Ammon's horn (tissue), 1 donor: Measurements from ENCODE around the gene ANO4.
"Not testable (repeated sequence)": the region's sequence is repeated elsewhere in the genome, so short reads cannot be mapped to it uniquely, and the experiment has no call there.

Source experiments
- DNase-seq: peaks from one replicate; pipeline ENCODE4 v3.0.0-alpha.2; 2016; ENCODE audit warnings: low spot score

ANO4 gene

DNA sequence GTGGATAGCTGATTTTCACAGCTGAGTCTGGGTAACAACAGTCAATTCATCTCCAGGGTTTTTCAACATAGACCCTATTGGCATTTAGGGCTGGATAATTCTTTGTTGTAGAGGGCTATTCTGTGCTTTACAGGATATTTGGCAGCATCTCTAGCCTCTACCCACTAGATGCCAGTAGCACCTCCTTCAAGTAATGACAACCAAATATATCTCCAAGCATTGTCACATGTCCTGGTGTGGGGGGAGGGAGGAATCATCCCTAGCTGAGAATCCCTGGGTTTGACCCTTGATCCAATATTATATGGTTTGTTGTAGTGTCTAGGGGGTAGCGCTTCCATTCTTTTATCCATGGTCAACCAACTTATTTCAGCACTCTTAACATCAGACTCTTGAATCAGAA is 157.2 kb downstream of the ANO4 start:
- no peak for DNase-seq

DNA sequence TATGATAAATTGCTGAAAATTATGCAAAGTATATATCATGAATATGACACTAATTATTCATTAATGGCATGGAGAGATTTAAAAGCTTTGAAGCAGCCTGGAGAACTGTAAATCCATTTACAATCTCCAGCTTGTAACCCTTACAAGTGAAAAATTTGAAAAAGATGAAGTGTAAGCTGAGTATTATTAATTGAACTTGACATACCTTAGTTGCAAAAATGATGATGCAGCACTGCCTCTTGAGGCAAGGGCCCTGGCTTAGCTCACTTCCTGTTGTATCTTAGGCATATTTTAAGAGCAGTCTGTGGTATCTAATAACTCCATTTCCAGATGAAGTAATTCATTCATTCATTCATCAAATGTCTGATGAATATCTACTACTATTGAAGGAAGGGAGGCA is 158.6 kb downstream of the ANO4 start:
- no peak for DNase-seq

DNA sequence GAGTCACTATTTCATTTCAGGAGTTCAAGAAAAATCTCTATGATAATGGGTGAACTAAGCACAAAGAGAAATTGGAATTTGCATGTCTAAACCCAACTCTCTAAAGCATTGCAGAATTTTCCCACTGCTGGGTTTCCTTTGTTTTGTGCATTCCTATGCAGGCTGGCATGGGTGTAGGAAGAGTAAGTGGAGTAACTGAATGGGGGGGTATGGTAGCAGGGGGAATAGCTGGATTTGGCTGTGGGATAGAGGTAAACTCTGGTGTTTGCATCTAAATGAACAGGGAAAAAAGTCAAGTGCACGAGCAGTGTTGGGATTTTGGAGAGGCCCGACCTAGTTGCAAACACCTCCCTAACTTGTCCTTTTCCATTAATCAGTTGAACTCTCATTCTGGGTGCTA is 159.1 kb downstream of the ANO4 start:
- no peak for DNase-seq

- no peak for DNase-seq
These were observed 159.5 kb downstream of the ANO4 start for GRCh38 chr12:100954118-100954517.

DNA sequence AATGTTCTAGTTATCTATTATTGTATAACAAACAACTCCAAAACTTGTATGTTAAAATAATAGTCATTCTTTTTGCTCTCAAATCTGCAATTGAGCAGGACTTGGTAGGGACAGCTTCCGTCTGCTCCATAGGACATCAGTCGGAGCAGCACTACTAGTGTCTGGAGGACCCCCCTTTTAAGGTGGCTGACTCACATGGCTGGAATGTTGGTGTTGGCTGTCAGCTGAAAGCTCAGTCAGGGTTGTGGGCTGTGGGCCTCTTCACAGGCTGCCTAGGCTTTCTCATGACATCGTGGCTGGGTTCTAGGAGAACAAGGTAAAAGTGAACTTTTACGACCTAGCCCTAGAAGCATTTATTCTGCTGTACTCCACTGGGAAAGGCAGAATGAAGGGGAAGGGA is 160.6 kb downstream of the ANO4 start:
- DNase-seq = no peak

DNA sequence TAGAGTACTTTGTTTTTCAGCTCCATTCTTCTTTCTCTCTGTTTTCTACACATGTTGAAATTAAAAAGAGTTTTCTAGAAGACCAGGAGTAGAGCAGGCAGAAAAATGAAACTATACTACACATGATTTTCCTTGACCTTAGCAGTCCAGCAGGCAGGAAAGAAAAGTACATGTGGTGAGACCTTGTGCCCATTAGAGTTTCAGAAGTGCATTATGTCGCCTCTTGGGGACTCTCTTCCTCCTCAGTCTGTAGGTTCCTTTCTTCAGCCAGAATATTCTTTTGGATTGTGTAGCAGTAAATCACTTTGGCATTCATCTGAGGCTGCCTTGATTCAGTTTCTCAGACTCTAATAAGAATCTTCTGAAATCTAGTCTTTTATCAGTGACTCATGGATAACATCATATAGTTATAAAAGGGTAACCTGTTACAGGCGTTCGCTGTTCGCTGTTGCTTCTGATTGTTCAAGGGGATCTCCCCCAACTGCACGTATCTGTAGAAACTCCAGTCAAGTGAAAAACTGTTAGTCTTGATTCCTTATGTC is 161.8 kb downstream of the ANO4 start:
- no peak for DNase-seq

DNA sequence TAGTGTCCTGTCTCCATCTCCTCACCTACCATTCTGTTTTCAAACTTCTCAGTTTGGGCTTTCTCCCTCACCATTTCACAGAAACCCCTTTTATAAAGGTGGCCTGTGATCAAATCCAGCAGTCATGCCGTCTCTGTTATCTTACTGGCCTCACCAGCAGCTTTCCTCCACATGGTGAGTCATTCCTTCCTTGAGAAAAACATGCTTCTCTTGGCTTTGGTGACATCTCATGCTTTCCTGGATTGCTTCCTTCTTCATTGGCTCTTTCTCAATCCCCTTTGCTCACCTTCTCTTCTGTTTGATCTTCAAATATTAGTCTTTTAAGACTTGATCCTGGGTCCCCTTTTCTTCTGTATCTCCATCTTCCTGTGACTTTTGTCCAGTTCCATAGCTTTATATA is 164.9 kb downstream of the ANO4 start:
- DNase-seq = no peak

DNA sequence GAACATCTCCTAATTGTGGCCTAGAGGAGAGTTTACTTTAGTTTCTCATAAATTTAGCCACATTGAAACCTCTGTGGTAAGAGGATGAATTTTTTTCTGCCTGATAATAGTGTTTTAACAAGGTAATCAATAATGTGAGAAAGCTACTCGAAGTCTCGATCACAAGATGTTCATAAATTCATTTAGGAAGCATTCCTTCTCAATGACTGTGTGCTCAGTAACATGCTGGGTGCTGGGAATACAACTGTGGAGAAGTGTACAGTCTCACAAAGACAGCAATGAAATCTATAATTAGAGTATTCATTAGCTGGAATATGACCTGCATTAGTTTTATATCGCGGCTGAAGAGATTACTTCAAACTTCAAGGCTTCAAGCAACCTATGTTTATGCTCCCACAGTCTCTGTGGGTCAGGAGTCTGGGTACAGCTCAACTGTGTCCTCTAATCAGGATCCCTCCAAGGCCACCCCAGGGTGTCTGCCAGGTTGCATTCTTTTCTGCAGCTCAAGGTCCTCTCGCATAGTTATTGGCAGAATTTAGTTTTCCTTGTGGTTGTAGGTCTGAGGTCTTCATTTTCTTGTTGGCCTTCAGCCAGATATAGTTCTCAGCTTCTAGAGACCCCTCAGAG is 167.6 kb downstream of the ANO4 start:
- no peak for DNase-seq

- DNase-seq = no peak
These were observed 168.8 kb downstream of the ANO4 start for GRCh38 chr12:100963381-100963780.

DNA sequence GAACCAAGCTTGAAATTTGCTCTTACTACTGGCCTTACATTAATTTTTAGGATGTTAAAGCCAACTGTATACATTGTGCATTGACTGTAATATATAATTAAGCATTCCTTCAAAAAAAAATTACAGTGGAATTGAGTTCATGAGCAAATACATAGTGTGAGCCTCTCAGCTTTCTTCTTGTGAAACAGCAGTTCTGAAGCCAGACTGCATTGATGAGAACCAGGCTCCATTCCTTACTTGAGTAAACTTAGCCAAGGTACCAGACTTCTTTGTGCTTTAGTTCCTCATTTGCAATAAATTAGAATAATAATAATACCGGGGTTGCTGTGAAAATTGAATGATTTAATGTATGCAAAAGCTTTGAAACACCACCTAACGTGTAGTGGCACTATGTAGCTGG is 169.5 kb downstream of the ANO4 start:
- no peak for DNase-seq

DNA sequence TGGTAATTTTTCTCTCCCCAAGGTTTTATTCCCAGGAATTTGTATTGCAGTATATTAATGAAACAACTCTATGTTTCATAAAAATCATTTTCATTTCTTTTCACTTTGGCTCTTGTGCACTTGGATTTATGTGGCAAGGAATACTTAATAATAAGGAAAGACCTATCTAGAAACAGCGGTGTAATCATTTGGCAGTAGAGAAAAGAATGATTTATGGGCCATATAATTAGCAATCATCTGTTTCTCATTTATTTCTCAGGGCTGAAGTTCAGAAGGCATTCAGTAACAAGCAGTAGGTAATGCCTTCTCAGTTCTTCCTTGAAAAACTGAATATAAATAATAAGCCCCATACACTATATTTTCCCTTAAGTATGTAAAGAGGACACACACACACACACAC is 172.6 kb downstream of the ANO4 start:
- no peak for DNase-seq

- no peak for DNase-seq
These were observed 176.3 kb downstream of the ANO4 start for GRCh38 chr12:100970894-100971293.

DNA sequence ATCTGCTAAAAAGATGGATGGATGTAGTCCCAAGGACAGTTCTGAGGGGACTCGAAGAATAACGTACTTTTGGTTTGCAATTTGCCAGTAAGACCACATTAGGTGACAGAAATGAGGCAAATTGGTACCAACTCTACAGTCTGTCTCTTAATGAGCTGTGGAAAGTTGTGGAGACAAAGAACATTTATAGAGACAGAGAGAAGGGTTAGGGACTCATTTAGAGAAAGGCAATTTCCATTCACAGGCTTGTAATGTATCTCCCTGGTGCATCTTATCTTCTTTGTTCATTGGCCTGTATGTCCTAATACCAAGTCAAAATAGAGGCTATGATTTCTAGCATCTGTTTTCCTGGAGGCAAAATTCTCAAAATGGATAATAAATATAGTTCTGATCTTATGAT is 177.5 kb downstream of the ANO4 start:
- DNase-seq = no peak

DNA sequence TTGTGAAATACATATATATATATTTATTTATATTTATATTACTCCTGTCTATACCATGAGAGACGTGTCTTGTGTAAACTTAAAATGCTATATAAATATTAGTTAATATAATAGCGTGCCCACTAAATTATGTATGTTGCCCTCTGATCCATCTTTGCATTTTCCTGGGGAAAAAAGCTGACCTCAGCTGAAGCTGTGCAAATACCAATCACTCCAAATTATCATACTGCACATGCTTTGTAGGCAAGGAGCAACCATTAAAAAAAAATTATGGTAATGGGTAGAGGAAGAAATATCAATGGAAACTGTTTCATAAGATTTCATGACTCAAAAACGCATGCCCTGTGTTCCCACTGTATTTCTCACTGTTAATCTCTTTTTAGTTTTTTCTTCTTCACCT is 179.8 kb downstream of the ANO4 start:
- no peak for DNase-seq

GRCh38 chr12:100974747-100975146 is 180.2 kb downstream of the ANO4 start:
- DNase-seq = no peak

DNA sequence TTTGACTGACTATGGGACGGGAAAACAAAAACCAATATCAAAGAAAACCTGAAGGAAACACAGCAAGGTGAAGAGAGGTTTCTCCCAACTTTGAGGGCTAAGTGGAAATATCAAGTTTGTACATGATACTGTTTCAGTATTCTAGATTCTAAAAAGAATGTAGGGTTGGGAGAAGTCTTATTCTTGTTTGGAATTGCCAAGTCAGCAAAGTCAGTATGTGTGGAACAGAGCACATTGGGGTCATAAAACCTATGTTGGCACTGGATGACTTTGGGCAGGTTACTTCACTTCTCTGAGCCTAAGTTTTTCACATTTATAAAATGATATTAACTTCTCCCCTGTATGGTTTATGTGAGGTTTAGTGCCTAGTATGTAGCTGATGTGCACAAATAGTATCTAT is 182.2 kb downstream of the ANO4 start:
- no peak for DNase-seq

DNA sequence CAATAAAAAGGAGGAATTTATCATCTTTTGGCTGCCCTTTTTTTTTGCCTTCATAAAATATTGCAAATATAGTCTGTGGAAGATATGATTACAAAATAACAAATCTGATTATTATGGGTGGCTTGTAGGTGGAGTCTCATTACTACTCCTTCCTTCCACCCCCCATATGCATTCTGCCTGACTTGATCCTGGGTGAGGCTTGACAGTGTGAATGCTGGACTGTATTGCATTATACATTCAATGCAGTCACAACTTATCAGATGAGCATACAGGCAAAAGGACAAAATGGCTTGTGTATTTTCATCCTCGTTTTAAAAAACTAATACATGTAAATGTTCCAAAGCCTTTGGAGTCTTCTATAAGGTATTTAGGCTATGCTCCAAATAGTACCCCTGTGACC is 186.3 kb downstream of the ANO4 start:
- DNase-seq = no peak

DNA sequence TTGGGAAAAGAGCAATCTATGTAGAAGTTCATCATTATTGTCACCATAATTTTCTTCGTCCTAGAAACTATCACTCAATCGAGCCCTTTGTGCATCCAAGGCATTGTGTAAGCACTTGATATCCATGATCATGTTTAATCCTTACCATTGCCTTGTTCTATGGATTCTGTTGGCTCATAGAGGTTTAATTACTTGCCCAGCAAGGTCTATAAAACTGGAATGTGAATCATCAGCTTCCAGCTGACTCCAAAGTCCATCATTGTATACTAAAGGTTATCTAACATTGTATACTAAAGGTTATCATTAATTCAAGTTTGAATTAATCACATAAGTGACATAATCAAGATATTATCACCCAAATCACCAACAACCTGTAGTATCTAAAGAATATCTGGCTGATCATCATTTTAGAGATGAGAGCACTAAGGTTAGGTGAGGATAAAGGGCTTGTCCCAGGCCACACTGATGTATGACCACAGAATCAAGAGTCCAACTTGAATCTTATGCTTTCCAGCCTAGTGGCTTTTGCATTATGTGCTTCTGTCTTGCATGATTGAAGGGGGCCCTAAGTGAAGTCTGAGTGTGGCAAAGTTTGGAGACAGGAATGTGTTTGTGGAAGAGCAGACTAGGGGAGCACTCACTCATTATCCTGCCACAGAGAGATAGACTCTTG is 188.1 kb downstream of the ANO4 start:
- no peak for DNase-seq

DNA sequence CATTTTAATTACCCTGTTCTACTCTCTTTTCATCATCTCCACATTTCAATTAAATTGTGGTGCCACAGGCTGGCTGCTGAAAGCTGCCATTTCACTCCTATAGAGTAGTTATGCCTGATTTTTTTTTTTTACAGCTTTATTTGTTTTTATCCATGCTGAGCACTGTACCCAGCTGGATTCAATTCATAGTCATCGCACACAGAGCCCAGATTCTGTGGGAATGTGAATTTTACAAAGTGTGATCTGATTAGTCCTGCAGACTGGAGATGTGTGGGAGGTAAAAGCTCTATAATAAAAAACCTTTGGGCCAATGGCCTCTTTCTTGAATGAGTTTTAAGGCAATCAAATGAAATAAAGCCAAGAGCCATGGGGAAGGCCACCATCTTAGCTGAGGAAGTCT is 190.2 kb downstream of the ANO4 start:
- no peak for DNase-seq

DNA sequence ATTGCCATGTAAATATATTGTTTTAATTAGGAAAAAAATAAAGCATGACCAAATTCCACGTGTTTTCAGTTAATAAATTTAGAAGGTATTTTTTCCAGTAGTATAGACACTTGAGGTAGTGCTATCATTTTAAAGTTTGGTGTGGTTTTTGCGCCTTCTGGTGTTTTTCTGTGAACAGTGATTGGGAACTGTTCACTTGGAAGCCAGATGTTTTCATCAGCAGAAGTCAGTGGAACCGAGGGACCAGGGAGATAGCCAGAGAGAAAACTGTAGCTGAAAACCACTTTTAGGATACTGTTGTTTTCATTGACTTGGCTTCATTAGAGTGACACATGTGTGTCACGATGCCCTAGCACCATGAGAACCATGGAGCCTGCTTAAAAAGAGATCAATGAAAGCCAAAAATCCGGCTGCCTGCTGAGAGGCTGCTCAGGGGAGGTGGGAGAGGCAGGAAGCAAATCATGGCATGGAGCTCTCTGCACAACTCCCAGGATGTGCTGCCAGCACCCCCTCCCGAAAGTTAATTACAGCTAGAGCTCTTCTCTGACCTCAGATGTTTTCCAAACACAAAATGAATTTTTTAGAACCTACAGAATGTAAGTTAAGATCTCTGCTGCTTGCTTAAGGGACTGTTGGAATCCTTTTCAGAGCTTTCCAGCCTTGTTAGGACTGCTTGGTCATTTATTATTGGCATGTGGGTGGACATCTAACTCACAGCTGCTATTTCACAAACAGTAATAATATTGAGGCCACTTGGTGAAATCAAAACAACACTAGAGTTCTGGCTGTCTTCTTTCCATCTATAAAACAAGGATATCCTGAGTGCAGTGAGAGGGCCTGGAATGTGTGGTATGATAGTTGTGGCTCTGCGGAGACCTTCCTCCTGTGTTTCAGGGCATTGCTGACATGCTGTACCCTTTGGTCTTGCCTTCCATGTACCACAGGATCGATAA is 192.3 kb downstream of the ANO4 start:
- no peak for DNase-seq

DNA sequence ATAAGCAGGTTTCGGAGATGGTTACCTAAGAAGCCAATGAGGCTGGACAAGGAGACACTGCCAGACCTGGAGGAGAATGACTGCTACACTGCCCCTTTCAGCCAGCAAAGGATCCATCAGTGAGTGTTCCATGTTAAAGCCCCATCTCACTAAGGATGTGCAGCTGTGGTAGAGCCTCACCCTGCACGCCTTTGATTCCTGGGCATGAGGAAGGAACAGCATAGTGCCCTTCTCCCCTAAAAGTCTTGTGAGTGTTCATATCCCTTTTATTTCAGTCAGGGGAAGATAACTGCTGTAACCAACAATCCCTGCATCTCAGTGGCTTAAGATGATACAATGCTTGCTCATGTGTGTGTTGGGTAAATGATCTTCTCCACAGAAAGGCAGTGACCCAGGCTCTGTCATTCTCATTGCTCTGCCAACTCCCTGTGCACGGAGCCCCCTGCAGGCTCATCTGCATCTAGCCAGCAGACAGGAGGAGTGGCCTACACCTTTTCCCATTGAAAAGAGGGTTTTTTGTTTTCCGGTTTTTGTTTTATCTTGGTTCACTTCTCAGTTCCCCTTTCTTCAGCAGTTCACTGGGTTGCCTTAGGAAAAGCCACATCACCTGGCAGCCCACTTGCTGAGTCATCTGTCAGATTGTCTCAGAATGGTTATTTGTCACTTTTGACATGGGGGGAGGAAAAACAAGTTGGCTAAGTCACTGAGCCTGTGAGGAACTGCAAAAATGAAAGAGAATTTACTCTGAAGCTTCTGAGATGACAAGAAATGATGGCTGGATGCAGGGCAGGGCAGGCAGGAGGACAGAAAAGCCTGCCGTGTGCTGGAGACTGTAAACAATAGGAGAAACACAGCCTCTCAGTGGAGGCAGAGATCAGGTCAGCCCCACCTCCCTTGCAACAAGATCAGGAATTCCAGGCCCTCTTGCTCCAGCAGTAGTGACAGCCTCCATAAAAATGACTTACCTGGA is 193.3 kb downstream of the ANO4 start:
- peak; percentile 30 for DNase-seq

DNA sequence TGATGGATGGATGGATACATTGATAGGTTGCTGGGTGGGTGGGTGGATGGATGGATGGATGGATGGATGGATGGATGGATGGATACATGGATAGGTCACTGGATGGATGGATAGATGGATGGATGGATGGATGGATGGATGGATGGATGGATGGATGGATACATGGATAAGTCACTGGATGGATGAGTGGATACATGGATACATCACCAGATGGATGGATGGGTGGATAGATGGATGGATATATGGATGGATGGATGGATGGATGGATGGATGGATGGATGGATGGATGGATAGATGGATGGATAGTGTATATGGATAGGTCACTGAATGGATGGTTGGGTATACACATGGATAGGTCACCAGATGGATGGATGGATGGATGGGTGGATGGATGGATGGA is 194.9 kb downstream of the ANO4 start:
- not testable (repeated sequence) for DNase-seq
